NCI-H2029 treated with DMSO at 0.1 percent for 48 hours (cell line): Measurements from ENCODE around the gene PIWIL1.

Experiments
- DNase-seq: peaks from one replicate; lab custom pipeline; 2025; lab: John Stamatoyannopoulos, UW

Gene PIWIL1

GRCh38 chr12:130337488-130338303, at the start of gene PIWIL1:
Gene PIWIL1 (plus strand): TSS chr12:130337887. CDS start chr12:130342592, 4,705 bp downstream.
- no peak for DNase-seq

- DNase-seq, result no peak
Measured at GRCh38 chr12:130288206-130288605, 49.5 kb upstream of the PIWIL1 start.

GRCh38 chr12:130288691-130289090, 49.0 kb upstream of the PIWIL1 start:
- DNase-seq, result no peak

DNA sequence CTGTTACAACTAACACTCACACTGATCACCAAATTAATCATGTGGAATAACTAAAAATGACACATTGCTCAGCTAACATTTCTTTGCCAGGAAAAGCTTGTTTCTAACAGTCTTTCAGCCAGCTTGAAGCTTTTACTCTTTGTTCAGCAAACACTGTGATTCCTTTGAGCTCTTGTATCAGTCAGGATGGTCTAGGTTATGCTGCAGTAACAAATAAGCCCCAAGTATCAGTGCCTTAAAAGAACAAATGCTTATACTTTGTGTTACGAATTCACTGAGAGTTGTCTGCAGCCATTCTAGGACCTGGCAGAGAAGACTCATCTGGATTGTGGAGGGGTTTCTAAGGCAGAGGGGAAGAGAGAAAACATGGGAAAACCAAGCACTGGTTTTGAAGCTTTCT, 47.6 kb upstream of the PIWIL1 start:
- no peak for DNase-seq

GRCh38 chr12:130298322-130299021, 39.2 kb upstream of the PIWIL1 start:
- no peak for DNase-seq

GRCh38 chr12:130299574-130299973, 38.1 kb upstream of the PIWIL1 start:
- no peak for DNase-seq

- DNase-seq, result no peak
Measured at GRCh38 chr12:130300090-130300489, 37.6 kb upstream of the PIWIL1 start.

- no peak for DNase-seq
Measured at GRCh38 chr12:130300737-130301535, 36.8 kb upstream of the PIWIL1 start.

GRCh38 chr12:130301559-130301958, 36.1 kb upstream of the PIWIL1 start:
- no peak for DNase-seq

DNA sequence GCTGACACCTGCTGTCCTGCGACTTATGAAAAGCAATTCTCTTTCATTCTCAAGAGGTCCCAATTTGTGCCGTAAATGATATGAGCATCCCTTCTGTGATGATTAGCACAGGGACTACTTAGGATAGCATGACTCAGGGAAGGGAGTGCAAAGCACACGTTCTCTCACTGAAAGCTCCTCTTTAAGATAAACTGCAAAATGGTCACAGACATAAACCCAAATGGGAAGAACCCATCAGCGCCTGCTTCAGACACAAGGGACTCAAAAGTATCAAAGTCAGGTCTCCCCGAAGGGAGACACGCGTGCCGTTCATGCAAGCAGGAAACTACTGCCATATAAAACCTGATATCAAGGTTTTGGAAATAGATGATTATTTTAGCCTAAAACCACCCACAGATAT, 33.9 kb upstream of the PIWIL1 start:
- DNase-seq, result no peak

DNA sequence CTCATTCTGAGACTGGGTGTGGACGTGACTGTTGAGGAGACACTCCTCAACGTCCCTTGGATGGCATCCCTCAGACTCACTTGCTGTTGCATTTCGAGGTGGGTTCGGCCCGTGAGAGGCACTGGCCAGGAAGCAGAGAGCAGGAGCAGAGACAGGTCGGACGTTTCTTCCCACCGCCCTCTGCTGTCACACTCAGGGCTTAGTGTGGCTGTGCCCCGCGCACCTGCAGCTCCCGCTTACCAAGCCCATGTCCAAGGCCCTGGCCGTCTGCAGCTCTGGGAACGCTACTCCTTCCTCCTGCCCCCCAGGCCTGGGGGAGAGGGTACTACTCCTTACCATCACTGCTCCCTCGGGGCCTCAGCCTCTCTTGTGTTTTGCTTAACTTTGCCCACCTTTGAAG, 29.8 kb upstream of the PIWIL1 start:
- no peak for DNase-seq

GRCh38 chr12:130308393-130308792, 29.3 kb upstream of the PIWIL1 start:
- no peak for DNase-seq

GRCh38 chr12:130316251-130316650, 21.4 kb upstream of the PIWIL1 start:
- DNase-seq, result no peak

DNA sequence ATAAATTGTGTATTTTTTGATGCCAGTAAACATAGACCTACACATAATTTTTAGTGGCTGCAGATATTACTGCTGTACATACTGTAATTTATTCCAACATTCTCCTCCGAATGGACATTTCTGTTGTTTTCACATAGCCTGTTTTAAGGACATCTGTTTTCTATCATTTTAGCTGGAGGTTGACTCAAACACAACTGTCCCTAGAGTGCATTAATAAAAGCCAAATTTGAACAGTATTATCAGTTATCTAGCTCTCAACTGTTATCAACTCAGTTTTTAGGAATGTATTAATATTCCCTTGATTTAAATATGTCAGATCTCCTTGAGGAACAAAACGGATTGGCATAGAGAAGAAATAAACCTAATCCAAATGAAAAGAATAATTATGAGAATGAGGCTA, 17.2 kb upstream of the PIWIL1 start:
- DNase-seq, result no peak

GRCh38 chr12:130322263-130322662, 15.4 kb upstream of the PIWIL1 start:
- DNase-seq, result no peak

DNA sequence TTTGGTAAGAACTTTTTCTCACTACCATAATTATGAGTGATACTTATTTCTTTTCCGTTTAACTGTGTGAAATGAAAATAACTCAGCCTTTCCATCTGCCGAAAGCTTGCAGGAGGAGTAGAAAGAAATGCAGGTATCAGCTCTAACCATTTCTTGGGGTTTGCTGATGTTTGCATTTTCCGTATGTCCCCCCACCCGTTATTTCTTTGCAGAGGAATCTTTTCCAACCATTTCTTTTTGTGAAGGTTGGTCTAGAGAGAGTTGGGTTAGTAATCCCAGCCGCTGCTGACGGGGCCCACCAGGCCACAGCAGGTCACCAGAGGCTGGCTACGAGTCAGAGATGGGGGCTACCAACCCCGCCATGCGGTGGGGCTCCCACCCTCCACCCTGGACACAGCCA, 7.0 kb upstream of the PIWIL1 start:
- DNase-seq, result no peak

DNA sequence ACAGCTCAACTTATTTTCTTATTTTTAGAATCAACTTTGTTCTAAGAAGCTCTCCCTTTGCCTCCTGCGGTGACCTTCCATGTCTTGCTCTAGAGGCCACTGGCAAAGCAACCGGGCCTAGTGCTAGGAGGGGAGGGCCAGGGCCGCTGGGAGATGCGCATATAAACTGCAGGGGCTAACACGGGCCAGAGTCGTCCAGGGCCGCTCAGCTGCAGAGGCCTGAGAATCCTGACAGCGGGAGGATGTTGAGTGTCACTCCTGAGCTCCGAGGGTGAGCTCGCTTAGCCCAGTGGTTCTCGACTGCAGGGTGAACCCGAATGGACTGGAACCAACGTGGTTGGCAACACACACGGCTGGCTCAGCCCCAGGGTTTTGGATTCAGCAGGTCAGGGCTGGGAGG, 6.5 kb upstream of the PIWIL1 start:
- no peak for DNase-seq

- no peak for DNase-seq
Measured at GRCh38 chr12:130333341-130333740, 4.3 kb upstream of the PIWIL1 start.

DNA sequence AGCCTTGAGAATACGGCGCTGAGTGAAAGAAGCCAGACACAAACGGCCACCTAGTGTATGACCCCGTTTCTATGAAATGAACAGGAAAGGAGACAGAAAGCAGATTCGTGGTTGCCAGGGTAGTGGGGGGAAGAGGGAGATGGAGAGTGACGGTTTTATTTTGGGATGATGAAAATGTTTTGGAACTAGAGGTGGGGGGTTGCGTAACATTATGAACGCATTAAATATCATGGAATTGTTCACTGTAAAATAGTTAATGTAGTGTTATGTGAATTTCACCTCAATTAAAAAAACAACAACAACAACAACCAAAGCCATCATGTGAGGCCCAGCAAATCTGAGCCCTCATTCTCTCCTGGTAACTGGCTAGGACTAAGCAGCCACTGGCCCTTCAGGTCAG, 3.3 kb upstream of the PIWIL1 start:
- no peak for DNase-seq

DNA sequence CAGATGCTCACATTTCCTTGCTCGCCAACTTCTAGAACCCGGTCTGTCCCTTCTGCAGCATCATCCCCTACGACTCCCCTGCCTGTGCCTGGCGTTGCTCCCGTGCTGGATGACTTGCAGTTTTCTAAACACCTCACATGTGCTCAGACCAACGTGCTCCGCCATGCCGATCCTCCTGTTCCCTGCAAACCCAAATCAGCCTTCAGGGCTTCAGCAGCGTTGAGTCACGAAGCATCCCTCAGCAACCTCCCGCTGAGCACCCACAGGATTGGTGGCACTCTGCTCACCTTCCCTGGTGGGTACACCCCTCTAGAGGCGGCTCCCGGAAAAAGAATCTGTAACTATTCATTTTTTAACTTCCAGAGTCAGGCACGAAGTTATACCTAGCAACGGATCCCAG, 2.8 kb upstream of the PIWIL1 start:
- DNase-seq, result no peak

DNA sequence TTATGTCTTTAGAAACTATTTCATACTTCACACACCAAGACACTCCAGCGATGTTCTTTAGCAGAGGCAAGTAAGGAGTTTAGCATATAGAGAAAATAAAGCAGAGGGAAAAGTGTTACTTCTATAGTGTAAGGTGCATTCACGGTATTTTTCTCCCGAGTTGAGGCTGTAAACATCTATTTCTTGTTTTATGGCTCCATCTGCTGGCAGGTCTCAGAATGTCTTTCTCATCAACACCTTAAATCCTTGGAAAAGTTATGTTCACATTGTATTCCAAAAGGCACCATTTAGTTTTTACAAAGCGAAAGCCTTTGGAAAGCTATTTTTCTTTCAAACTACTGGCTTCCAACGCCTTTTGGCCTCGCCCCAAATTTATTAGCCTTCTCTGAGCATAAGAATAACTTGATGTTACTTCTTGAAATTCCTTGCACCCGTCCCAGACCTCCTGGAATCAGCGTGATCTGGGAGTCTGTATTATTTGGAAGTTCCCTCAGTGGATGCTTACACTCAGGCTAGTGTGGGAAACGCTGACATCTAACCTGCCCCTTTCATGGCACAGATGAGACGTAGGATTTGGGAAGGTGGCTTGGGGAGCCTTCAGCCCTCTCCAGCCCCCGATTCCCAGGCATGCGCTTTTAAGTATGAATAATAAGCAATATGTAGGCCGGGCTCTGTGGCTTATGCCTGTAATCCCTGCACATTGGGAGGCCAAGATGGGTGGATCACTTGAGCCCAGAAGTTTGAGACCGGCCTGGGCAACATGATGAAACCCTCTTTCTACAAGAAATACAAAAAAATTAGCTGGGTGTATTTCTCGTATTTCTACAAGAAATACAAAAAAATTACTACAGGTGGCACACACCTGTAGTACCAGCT, 1.9 kb upstream of the PIWIL1 start:
- DNase-seq, result peak; percentile 66
